ENCODE measurements around the gene ZNF814. TPM values are rescaled to one million over a fixed set of nuclear protein-coding genes. Genes with fewer than 3 reads are reported as not detected.
A peak's percentile ranks its signal among the peaks of the same experiment; 100 is the strongest.

The ZNF814 gene
- total and polyA plus RNA-seq, 2 experiments from 2014 or later = 80.4 to 86.9 TPM

GRCh38 chr19:57800696-57801095 lies 88.1 kb downstream of the ZNF814 start:
- TF ChIP-seq JUNB (IDR thresholded peaks at IDR 0.05; ENCODE audit: unreplicated experiment) = no peak
- TF ChIP-seq STAT1 (IDR thresholded peaks at IDR 0.05; ENCODE audit: unreplicated experiment) = no peak
- TF ChIP-seq REST (IDR thresholded peaks at IDR 0.05; ENCODE audit: unreplicated experiment) = no peak
- TF ChIP-seq ZNF114 (CRISPR knock-in tag; IDR thresholded peaks at IDR 0.05) = no peak
- TF ChIP-seq POLR2AphosphoS5 (IDR thresholded peaks at IDR 0.05; ENCODE audit: low read depth) = no peak
- no peak for TF ChIP-seq CTCF (conservative IDR thresholded peaks at IDR 0.05; ENCODE audit: low read depth in 2 of 2)
- TF ChIP-seq EZH2 (IDR thresholded peaks at IDR 0.05; ENCODE audit: low read depth, unreplicated experiment) = no peak
- Histone ChIP-seq H3F3A (replicated peaks; ENCODE audit: low read depth) (peaks cover 2% of the 10 kb centered on the region; the same call in 1 of the 2 replicates), H3K4me1 (ENCODE audit: insufficient read depth) (peaks cover 36% of the 10 kb centered on the region), H4K20me1 (replicated peaks; ENCODE audit: insufficient read depth) (no peaks in the 10 kb centered on the region), H3K4me3 (peak overlapping the region; percentile 23; the same call in 1 of the 2 replicates), H3K4me2 (peak overlapping the region; percentile 6), H3K79me2 (replicated peaks; ENCODE audit: insufficient read depth) (no peaks in the 10 kb centered on the region; the same call in 1 of the 2 replicates), H3K36me3 (ENCODE audit: insufficient read depth) (no peaks in the 10 kb centered on the region), H3K9me2 (ENCODE audit: insufficient read depth) (no peaks in the 10 kb centered on the region), H2AFZ (no peak overlapping the region), H3K27me3 (ENCODE audit: insufficient read depth) (no peaks in the 10 kb centered on the region), H3K27ac (ENCODE audit: low read depth) (peak overlapping the region; percentile 100)
- no peak for ATAC-seq
- peak overlapping the region; percentile 38; the same call in 2 of the 3 replicates for H3K4me3 Mint-ChIP-seq
- no peaks in the 10 kb centered on the region for H3K9me3 Mint-ChIP-seq
- H3K27me3 Mint-ChIP-seq (ENCODE audit: insufficient read depth, low read depth, poor library complexity) = peaks cover 10% of the 10 kb centered on the region
- peak overlapping the region; percentile 93 for H3K27ac Mint-ChIP-seq
- H3K36me3 Mint-ChIP-seq (ENCODE audit: low read depth) = peaks cover 14% of the 10 kb centered on the region
- peaks cover 52% of the 10 kb centered on the region for H3K4me1 Mint-ChIP-seq
- DNase-seq (ENCODE audit: low spot score) = peak; percentile 34

Other genes with a start within 250 kb of the ZNF814 start
- gene ZSCAN4, start 220.1 kb downstream of the ZNF814 start, total RNA-seq (2014; rRNA removed; shearing (Covaris generic)) = not detected in 2 replicates
- not detected in 2 replicates for gene ZSCAN4, start 220.1 kb downstream of the ZNF814 start, polyA plus RNA-seq (2016; fragmentation: Nextera tagmentation; extraction: Ambion mirVana)
- 45.7 and 51.4 TPM in 2 replicates for gene ZNF551, start 207.1 kb downstream of the ZNF814 start, total RNA-seq (2014; rRNA removed; shearing (Covaris generic))
- 7.8 and 8.2 TPM in 2 replicates for gene ZNF551, start 207.1 kb downstream of the ZNF814 start, polyA plus RNA-seq (2016; fragmentation: Nextera tagmentation; extraction: Ambion mirVana)
- gene ZNF154, start 179.8 kb downstream of the ZNF814 start, total RNA-seq (2014; rRNA removed; shearing (Covaris generic)) = 7.3 and 10.1 TPM in 2 replicates
- gene ZNF154, start 179.8 kb downstream of the ZNF814 start, polyA plus RNA-seq (2016; fragmentation: Nextera tagmentation; extraction: Ambion mirVana) = 4.4 and 5.1 TPM in 2 replicates
- 6.6 and 6.7 TPM in 2 replicates for gene ZNF671, start 161.4 kb downstream of the ZNF814 start, total RNA-seq (2014; rRNA removed; shearing (Covaris generic))
- 2.9 and 3.3 TPM in 2 replicates for gene ZNF671, start 161.4 kb downstream of the ZNF814 start, polyA plus RNA-seq (2016; fragmentation: Nextera tagmentation; extraction: Ambion mirVana)
- gene ZNF776, start 142.2 kb downstream of the ZNF814 start, total RNA-seq (2014; rRNA removed; shearing (Covaris generic)) = 19.4 and 22.6 TPM in 2 replicates
- gene ZNF776, start 142.2 kb downstream of the ZNF814 start, polyA plus RNA-seq (2016; fragmentation: Nextera tagmentation; extraction: Ambion mirVana) = 4.7 and 5.9 TPM in 2 replicates
- 12.5 and 16.9 TPM in 2 replicates for gene ZNF586, start 119.4 kb downstream of the ZNF814 start, total RNA-seq (2014; rRNA removed; shearing (Covaris generic))
- gene ZNF586, start 119.4 kb downstream of the ZNF814 start, polyA plus RNA-seq (2016; fragmentation: Nextera tagmentation; extraction: Ambion mirVana) = 5.2 and 7.2 TPM in 2 replicates
- gene ZNF552, start 74.1 kb downstream of the ZNF814 start, total RNA-seq (2014; rRNA removed; shearing (Covaris generic)) = 15.7 and 18.9 TPM in 2 replicates
- 7.7 and 11.7 TPM in 2 replicates for gene ZNF552, start 74.1 kb downstream of the ZNF814 start, polyA plus RNA-seq (2016; fragmentation: Nextera tagmentation; extraction: Ambion mirVana)
- gene ZNF587B, start 58.7 kb downstream of the ZNF814 start, total RNA-seq (2014; rRNA removed; shearing (Covaris generic)) = 62.0 and 69.9 TPM in 2 replicates
- 13.7 and 16.6 TPM in 2 replicates for gene ZNF587B, start 58.7 kb downstream of the ZNF814 start, polyA plus RNA-seq (2016; fragmentation: Nextera tagmentation; extraction: Ambion mirVana)
- gene ZNF587, start 39.2 kb downstream of the ZNF814 start, total RNA-seq (2014; rRNA removed; shearing (Covaris generic)) = 31.8 and 38.7 TPM in 2 replicates
- gene ZNF587, start 39.2 kb downstream of the ZNF814 start, polyA plus RNA-seq (2016; fragmentation: Nextera tagmentation; extraction: Ambion mirVana) = 12.8 and 13.6 TPM in 2 replicates
- gene ZNF417, start 27.6 kb upstream of the ZNF814 start, total RNA-seq (2014; rRNA removed; shearing (Covaris generic)) = 16.0 and 19.4 TPM in 2 replicates
- 4.7 and 6.0 TPM in 2 replicates for gene ZNF417, start 27.6 kb upstream of the ZNF814 start, polyA plus RNA-seq (2016; fragmentation: Nextera tagmentation; extraction: Ambion mirVana)
- gene ZNF418, start 46.4 kb upstream of the ZNF814 start, total RNA-seq (2014; rRNA removed; shearing (Covaris generic)) = 13.4 and 14.4 TPM in 2 replicates
- 7.3 and 11.1 TPM in 2 replicates for gene ZNF418, start 46.4 kb upstream of the ZNF814 start, polyA plus RNA-seq (2016; fragmentation: Nextera tagmentation; extraction: Ambion mirVana)
- 16.2 and 20.4 TPM in 2 replicates for gene ZNF256, start 58.7 kb upstream of the ZNF814 start, total RNA-seq (2014; rRNA removed; shearing (Covaris generic))
- gene ZNF256, start 58.7 kb upstream of the ZNF814 start, polyA plus RNA-seq (2016; fragmentation: Nextera tagmentation; extraction: Ambion mirVana) = 5.8 and 8.8 TPM in 2 replicates
- not detected in 2 replicates for gene C19orf18, start 85.5 kb upstream of the ZNF814 start, total RNA-seq (2014; rRNA removed; shearing (Covaris generic))
- 0.66 and 1.0 TPM in 2 replicates for gene C19orf18, start 85.5 kb upstream of the ZNF814 start, polyA plus RNA-seq (2016; fragmentation: Nextera tagmentation; extraction: Ambion mirVana)
- 54.4 and 55.6 TPM in 2 replicates for gene ZNF606, start 113.8 kb upstream of the ZNF814 start, total RNA-seq (2014; rRNA removed; shearing (Covaris generic))
- gene ZNF606, start 113.8 kb upstream of the ZNF814 start, polyA plus RNA-seq (2016; fragmentation: Nextera tagmentation; extraction: Ambion mirVana) = 11.4 and 13.6 TPM in 2 replicates
- 0.93 and 1.5 TPM in 2 replicates for gene ZSCAN1, start 145.0 kb upstream of the ZNF814 start, total RNA-seq (2014; rRNA removed; shearing (Covaris generic))
- 3.9 and 4.9 TPM in 2 replicates for gene ZSCAN1, start 145.0 kb upstream of the ZNF814 start, polyA plus RNA-seq (2016; fragmentation: Nextera tagmentation; extraction: Ambion mirVana)
- 9.8 and 10.3 TPM in 2 replicates for gene ZNF135, start 170.2 kb upstream of the ZNF814 start, total RNA-seq (2014; rRNA removed; shearing (Covaris generic))
- gene ZNF135, start 170.2 kb upstream of the ZNF814 start, polyA plus RNA-seq (2016; fragmentation: Nextera tagmentation; extraction: Ambion mirVana) = 2.8 and 4.8 TPM in 2 replicates
- gene ZSCAN18, start 209.2 kb upstream of the ZNF814 start, total RNA-seq (2014; rRNA removed; shearing (Covaris generic)) = 63.9 and 75.0 TPM in 2 replicates
- gene ZSCAN18, start 209.2 kb upstream of the ZNF814 start, polyA plus RNA-seq (2016; fragmentation: Nextera tagmentation; extraction: Ambion mirVana) = 25.1 and 29.1 TPM in 2 replicates